ENCODE measurements around the gene RCAN1.

The RCAN1 gene

DNA sequence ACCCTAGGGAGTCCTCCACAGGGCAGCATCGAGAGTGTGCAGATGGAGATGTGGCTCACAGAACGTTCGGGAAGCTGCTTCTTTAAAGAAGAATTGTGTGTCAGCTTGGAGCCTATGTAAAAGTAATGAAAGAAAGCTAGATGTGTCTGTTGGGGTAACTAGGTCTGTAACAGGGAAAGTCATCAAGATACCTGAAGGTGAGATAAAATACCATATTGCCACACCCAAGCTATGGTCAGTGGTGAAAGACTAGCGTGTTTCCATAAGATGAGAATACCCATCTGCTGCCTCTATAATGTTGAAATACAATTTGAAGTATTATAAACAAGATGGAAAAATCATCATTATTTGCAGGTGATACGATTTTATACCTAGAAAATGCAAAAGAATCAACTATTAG is 17.5 kb downstream of the RCAN1 start:
- Histone ChIP-seq H3K27me3 (ENCODE audit: control insufficient read depth, insufficient read depth, low read length) (no peaks in the 10 kb centered on the region), H3K27ac (ENCODE audit: low read depth, low read length) (no peak overlapping the region), H3K9ac (ENCODE audit: low read depth, low read length) (no peak overlapping the region), H3K36me3 (ENCODE audit: control insufficient read depth, insufficient read depth, low read length) (no peaks in the 10 kb centered on the region), H3K9me3 (ENCODE audit: control insufficient read depth, insufficient read depth, low read length) (no peaks in the 10 kb centered on the region), H3K4me3 (ENCODE audit: low read depth, low read length) (no peak overlapping the region), H3K4me1 (ENCODE audit: control insufficient read depth, insufficient read depth, low read length) (peaks cover 13% of the 10 kb centered on the region)

DNA sequence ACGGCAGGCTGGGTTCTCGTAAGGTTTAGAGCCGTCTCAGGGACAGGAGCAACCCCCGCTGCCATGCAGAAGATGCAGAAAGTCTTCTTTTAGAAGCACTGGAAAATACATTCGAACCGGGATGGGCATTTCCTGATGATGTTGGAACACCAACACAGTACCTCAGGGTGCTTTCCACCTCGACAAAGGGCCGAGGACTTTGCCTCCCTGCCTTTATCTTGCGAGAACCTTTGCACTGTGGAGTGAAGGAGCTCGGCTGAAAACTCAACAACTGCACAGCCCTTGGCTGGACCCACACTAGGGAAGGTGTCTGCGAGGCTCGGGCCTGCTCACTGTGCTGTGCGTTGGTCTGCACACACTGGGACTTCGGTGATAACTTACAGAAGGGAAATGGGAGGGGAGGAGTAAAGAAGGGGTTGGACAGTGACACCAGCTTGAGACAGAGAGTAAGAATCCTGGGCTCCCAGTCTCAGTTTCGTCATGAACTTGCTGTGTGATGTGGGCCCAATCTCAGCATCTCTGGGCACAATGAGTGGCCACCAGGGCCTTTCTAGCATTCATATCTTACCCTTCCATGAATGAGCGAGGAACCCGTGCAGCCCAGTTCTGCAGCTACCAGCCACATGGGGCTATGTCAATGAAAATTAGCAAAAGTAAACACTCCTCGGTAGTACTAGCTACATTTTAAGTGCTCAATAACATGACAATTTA is 18.2 kb downstream of the RCAN1 start:
- Histone ChIP-seq H3K27me3 (ENCODE audit: control insufficient read depth, insufficient read depth, low read length) (no peaks in the 10 kb centered on the region), H3K27ac (ENCODE audit: low read depth, low read length) (no peak overlapping the region), H3K36me3 (ENCODE audit: control insufficient read depth, insufficient read depth, low read length) (no peaks in the 10 kb centered on the region), H3K4me1 (ENCODE audit: control insufficient read depth, insufficient read depth, low read length) (peaks cover 13% of the 10 kb centered on the region), H3K9me3 (ENCODE audit: control insufficient read depth, insufficient read depth, low read length) (no peaks in the 10 kb centered on the region), H3K9ac (ENCODE audit: low read depth, low read length) (no peak overlapping the region), H3K4me3 (ENCODE audit: low read depth, low read length) (no peak overlapping the region)

DNA sequence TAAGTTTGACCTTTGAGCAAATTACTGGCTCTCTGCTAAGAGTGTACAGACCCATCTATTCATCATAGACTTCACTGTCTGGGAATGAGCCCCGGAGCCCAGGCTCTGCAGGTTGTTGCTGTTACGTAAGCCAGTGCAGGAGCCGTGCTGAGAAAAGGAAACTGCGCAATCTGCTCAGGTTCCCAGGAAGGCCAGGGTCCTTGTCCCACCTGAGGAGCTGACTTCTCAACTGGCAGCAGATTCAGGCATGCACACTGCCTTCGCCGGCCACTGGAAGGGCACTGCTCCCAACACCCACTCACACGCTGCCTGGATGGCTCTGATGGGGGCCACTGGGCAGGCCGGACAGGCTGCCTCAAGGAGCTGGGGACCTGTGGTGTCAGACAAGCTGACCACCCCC is 19.5 kb downstream of the RCAN1 start:
- peaks cover 10% of the 10 kb centered on the region for H3K4me1 ChIP-seq (ENCODE audit: control insufficient read depth, insufficient read depth, low read length)
- H3K27ac ChIP-seq (ENCODE audit: low read depth, low read length), result no peak overlapping the region
- no peaks in the 10 kb centered on the region for H3K27me3 ChIP-seq (ENCODE audit: control insufficient read depth, insufficient read depth, low read length)
- no peaks in the 10 kb centered on the region for H3K36me3 ChIP-seq (ENCODE audit: control insufficient read depth, insufficient read depth, low read length)
- no peaks in the 10 kb centered on the region for H3K9me3 ChIP-seq (ENCODE audit: control insufficient read depth, insufficient read depth, low read length)
- no peak overlapping the region for H3K9ac ChIP-seq (ENCODE audit: low read depth, low read length)
- H3K4me3 ChIP-seq (ENCODE audit: low read depth, low read length), result no peak overlapping the region

DNA sequence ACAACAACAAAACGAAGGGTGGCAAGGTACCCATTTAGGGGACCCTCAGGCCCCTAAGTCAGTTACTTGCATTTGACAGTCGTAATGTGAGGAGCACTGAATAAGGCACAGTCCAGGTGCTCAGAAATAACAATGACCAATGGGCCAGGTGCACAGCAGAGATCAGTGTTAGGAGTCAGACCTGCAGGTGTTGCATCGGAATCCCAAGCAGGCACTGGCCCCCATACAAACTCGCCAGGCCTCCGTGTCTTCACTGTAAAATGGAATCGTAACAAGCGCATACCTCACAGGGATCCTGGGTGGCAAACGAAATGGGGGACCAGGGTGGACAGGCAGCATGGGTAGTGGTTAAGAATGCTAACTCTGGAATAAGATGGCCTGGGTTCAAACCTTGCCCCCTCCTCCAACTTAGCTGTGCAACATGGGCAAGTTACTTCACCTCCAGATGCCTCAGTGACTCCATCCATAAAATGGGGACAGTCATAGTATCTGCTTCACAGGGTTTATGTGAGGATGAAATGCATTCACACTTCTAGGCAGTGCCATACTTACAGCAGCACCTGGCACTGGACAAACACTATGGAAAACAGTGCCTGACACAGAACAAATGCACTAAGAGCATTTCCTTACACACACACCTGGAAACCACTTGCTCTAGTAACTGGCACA is 20.2 kb downstream of the RCAN1 start:
- no peaks in the 10 kb centered on the region for H3K36me3 ChIP-seq (ENCODE audit: control insufficient read depth, insufficient read depth, low read length)
- no peaks in the 10 kb centered on the region for H3K9me3 ChIP-seq (ENCODE audit: control insufficient read depth, insufficient read depth, low read length)
- no peak overlapping the region for H3K9ac ChIP-seq (ENCODE audit: low read depth, low read length)
- H3K4me3 ChIP-seq (ENCODE audit: low read depth, low read length), result no peak overlapping the region
- peaks cover 2% of the 10 kb centered on the region for H3K4me1 ChIP-seq (ENCODE audit: control insufficient read depth, insufficient read depth, low read length)
- no peaks in the 10 kb centered on the region for H3K27me3 ChIP-seq (ENCODE audit: control insufficient read depth, insufficient read depth, low read length)
- no peak overlapping the region for H3K27ac ChIP-seq (ENCODE audit: low read depth, low read length)

DNA sequence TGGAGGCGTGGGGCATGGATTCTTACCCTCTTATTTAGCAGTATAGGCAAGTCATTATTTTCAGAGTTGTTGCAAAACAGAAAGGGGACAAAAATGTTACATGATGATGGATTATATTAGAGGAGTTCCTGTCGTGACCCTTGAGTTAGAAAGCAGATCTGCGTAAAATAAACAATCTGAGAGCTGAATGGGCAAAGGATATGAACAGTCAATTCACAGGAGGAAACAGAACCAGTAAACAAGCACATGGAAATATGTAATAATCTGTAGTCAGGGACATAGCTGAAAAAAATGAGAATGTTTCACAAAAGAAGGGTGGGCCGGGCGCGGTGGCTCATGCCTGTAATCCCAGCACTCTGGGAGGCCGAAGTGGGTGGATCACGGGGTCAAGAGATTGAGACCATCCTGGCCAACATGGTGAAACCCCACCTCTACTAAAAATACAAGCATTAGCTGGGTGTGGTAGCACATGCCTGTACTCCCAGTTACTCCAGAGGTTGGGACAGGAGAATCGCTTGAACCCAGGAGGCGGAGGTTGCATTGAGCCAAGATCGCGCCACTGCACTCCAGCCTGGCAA is 20.9 kb downstream of the RCAN1 start:
- Histone ChIP-seq H3K36me3 (ENCODE audit: control insufficient read depth, insufficient read depth, low read length) (no peaks in the 10 kb centered on the region), H3K27me3 (ENCODE audit: control insufficient read depth, insufficient read depth, low read length) (no peaks in the 10 kb centered on the region), H3K27ac (ENCODE audit: low read depth, low read length) (no peak overlapping the region), H3K4me3 (ENCODE audit: low read depth, low read length) (no peak overlapping the region), H3K4me1 (ENCODE audit: control insufficient read depth, insufficient read depth, low read length) (no peaks in the 10 kb centered on the region), H3K9ac (ENCODE audit: low read depth, low read length) (no peak overlapping the region), H3K9me3 (ENCODE audit: control insufficient read depth, insufficient read depth, low read length) (no peaks in the 10 kb centered on the region)

DNA sequence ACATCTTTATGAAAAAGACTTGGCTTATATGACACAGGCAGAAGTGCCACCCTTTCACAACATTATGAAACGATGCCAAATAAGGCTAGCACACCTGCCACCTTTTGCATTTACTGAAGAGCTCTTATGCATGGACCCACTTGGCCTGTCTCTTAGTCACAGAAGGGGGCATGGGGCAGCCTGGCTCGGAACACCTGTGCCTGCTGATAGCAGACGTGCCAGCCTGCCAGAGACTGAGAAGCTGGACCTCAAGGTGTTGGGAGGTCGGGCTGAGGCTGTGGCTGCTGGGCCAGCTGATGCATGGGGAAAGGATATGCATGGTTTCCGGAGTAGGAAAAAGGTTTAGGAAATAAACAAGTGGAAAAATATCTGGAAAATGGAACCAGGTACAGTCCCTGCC is 21.5 kb downstream of the RCAN1 start:
- no peaks in the 10 kb centered on the region for H3K27me3 ChIP-seq (ENCODE audit: control insufficient read depth, insufficient read depth, low read length)
- no peak overlapping the region for H3K4me3 ChIP-seq (ENCODE audit: low read depth, low read length)
- H3K9ac ChIP-seq (ENCODE audit: low read depth, low read length), result no peak overlapping the region
- H3K9me3 ChIP-seq (ENCODE audit: control insufficient read depth, insufficient read depth, low read length), result no peaks in the 10 kb centered on the region
- H3K27ac ChIP-seq (ENCODE audit: low read depth, low read length), result no peak overlapping the region
- no peaks in the 10 kb centered on the region for H3K4me1 ChIP-seq (ENCODE audit: control insufficient read depth, insufficient read depth, low read length)
- no peaks in the 10 kb centered on the region for H3K36me3 ChIP-seq (ENCODE audit: control insufficient read depth, insufficient read depth, low read length)

DNA sequence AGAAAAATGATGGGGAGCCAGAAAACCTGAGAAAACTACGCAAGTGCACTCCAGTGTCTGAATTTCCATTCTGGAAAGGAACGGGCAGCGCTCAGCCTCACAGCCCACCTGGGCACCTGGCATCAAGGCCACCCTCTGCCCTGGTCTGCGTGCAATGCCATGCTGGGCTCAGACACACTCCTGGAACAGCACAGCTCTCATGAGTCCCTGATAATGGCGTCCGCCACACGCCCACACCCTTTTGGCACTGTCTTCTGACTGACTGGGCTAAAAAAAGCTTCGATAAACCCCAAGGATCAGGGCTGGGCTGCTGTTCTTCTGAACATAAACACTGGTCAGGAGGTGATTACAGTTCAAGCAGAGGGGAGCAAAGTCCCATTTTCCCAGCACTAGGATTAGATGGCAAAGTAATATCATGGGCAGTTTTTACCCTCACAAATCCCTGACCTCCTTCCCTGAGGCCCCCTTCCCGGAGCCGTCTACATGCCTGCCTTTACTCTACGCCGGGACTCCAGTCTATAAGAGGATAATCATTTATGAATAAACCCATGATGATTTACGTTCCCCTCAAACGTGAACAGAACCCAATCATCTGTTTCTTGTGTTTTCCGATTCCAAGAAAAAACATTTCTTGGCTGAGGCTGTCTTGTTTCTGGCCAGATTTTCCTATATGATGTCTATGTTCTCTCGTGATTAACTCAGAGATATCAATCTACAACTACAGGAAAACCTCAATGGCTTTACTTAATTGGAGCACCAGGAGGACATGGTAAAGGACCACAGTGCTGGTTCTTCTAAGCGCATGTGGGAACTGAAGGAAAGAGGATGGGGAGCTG is 22.6 kb downstream of the RCAN1 start:
- Histone ChIP-seq H3K27me3 (ENCODE audit: control insufficient read depth, insufficient read depth, low read length) (no peaks in the 10 kb centered on the region), H3K9me3 (ENCODE audit: control insufficient read depth, insufficient read depth, low read length) (no peaks in the 10 kb centered on the region), H3K4me3 (ENCODE audit: low read depth, low read length) (no peak overlapping the region), H3K27ac (ENCODE audit: low read depth, low read length) (no peak overlapping the region), H3K4me1 (ENCODE audit: control insufficient read depth, insufficient read depth, low read length) (no peaks in the 10 kb centered on the region), H3K9ac (ENCODE audit: low read depth, low read length) (no peak overlapping the region), H3K36me3 (ENCODE audit: control insufficient read depth, insufficient read depth, low read length) (no peaks in the 10 kb centered on the region)

DNA sequence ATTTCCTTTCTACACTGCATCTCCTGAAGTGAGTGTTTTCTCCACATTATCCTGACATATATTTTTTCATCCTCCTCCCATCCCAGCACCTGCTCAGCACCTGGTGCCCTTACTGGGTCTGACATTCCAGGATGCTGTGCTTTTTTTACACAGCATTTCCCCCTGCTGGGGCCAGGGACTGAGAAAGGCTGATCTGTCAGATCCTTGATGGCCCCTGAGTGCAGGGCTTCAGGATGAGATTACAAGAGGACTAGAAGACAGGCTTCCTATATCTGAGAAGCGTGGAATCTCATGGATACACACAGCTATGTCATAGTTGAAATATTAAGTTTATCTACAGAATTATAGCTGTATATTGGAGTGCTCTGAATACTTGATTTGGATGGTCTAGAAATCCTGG is 24.4 kb downstream of the RCAN1 start:
- H3K36me3 ChIP-seq (ENCODE audit: control insufficient read depth, insufficient read depth, low read length), result no peaks in the 10 kb centered on the region
- no peaks in the 10 kb centered on the region for H3K9me3 ChIP-seq (ENCODE audit: control insufficient read depth, insufficient read depth, low read length)
- no peaks in the 10 kb centered on the region for H3K4me1 ChIP-seq (ENCODE audit: control insufficient read depth, insufficient read depth, low read length)
- H3K27me3 ChIP-seq (ENCODE audit: control insufficient read depth, insufficient read depth, low read length), result no peaks in the 10 kb centered on the region
- H3K9ac ChIP-seq (ENCODE audit: low read depth, low read length), result no peak overlapping the region
- H3K27ac ChIP-seq (ENCODE audit: low read depth, low read length), result no peak overlapping the region
- no peak overlapping the region for H3K4me3 ChIP-seq (ENCODE audit: low read depth, low read length)

DNA sequence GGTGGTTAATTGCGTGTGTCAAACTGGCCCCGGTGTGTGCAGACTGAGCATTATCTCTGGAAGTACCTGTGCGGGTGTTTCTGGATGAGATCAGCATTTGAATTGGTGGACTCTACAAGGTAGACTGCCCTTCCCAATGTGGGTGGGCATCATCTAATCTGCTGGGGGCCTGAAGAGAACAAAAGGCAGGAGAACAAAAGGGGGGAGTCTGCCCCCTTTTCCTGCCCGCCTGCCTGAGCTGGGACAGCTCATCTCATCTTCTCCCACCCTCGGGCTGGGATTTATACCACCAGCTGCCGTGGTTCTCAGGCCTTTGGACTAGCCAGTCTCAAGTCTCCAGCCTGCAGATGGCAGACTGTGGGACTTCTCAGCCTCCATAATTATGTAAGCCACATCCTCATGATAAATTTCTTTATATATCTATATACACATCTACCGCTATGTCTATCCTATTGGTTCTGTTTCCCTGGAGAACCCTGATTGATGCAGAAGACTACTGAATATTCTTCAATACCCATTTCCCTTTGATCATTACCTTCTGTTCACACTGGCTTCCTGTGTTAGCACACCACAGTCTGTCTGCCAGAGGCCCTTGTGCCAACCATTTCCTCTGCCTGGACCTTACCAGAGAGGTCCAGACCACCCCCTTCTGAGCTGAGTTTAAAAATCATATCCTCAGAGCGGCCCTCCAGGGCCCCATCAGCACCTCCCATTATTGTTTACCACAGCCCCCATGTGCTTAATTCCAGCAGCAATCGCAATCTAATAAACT is 25.2 kb downstream of the RCAN1 start:
- H3K4me3 ChIP-seq (ENCODE audit: low read depth, low read length), result no peak overlapping the region
- H3K36me3 ChIP-seq (ENCODE audit: control insufficient read depth, insufficient read depth, low read length), result no peaks in the 10 kb centered on the region
- H3K4me1 ChIP-seq (ENCODE audit: control insufficient read depth, insufficient read depth, low read length), result no peaks in the 10 kb centered on the region
- no peak overlapping the region for H3K27ac ChIP-seq (ENCODE audit: low read depth, low read length)
- no peaks in the 10 kb centered on the region for H3K9me3 ChIP-seq (ENCODE audit: control insufficient read depth, insufficient read depth, low read length)
- H3K9ac ChIP-seq (ENCODE audit: low read depth, low read length), result no peak overlapping the region
- no peaks in the 10 kb centered on the region for H3K27me3 ChIP-seq (ENCODE audit: control insufficient read depth, insufficient read depth, low read length)

DNA sequence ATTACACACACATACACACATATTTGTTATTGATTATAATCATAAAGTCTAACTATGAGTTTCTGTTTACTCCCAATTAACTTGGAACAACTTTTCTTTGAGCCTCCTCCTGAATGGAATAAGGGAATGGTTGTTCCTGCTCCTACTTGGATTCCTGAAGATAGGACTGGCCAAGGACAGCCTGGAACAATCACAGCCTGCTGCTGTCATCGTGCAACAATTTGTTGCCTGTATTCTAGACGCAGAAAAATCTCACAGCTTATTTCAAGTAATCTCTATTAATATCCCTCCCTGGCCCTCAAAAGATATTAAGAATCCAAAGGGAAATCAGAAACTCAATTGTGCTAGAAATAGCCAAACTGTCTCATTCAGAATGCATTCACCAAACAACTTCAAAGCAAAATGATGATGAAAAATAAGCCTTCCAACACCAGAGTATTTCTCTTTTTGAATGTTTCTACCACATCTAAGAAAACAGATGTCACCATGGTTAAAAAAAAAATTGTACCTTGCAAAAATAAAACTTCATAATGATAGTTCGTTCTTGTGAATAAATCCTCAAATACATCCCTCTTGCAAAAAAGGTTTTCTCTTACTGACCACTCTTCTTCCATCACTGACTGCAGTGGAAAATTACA is 30.9 kb downstream of the RCAN1 start:
- Histone ChIP-seq H3K9me3 (ENCODE audit: control insufficient read depth, insufficient read depth, low read length) (no peaks in the 10 kb centered on the region), H3K27me3 (ENCODE audit: control insufficient read depth, insufficient read depth, low read length) (no peaks in the 10 kb centered on the region), H3K4me1 (ENCODE audit: control insufficient read depth, insufficient read depth, low read length) (no peaks in the 10 kb centered on the region), H3K4me3 (ENCODE audit: low read depth, low read length) (no peak overlapping the region), H3K9ac (ENCODE audit: low read depth, low read length) (no peak overlapping the region), H3K36me3 (ENCODE audit: control insufficient read depth, insufficient read depth, low read length) (no peaks in the 10 kb centered on the region), H3K27ac (ENCODE audit: low read depth, low read length) (no peak overlapping the region)

All from HUES48 (cell line).